ENCODE measurements around the gene ZNF784.

The ZNF784 gene

DNA sequence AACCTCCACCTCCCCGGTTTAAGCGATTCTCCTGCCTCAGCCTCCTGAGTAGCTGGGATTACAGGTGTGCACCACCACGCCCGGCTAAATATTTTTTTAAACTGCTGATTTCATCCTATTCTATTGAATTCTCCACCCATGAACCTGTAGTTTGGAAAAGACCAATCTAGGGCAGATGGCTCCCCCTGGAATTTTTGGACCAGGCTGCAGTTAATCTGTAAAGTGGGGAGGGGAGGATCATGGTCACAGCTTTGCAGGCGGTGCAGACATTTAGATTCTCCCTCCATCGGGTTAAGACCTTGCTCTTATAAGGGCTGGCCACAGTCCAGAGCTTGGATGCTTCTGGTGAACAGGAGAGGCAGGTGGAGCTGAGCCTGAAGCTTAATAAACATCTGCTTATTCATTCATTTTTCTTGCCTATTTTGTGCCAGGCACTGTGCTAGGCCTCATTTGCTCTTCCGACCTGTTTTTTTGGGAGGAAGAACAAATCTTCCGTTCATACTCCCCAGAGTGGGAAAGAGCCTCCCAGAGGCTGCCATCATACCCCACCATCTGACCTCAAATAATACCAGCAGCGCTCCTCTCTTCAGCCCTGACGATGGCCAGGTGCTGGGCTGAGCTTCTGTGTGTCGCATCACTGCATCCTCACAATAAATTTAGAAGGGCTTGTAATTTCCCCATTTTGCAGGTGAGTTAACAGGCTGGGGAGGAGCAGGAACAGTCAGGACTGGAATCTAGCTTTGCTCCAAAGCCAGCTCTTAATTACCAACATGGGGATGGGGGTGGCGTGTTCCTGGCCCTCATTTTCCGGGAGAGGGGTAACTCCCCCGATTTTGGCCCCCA lies 22.7 kb upstream of the ZNF784 start (continued):
- no peak for TF ChIP-seq ZNF157 (tag by site-specific recombination; IDR thresholded peaks at IDR 0.05)
- TF ChIP-seq ZNF292 (tag by site-specific recombination; IDR thresholded peaks at IDR 0.05; ENCODE audit: borderline replicate concordance, low read depth) = no peak
- TF ChIP-seq ZNF654 (tag by site-specific recombination; IDR thresholded peaks at IDR 0.05; ENCODE audit: low read depth) = no peak
- no peak for TF ChIP-seq ZNF529 (tag by site-specific recombination; IDR thresholded peaks at IDR 0.05; ENCODE audit: insufficient replicate concordance)
- TF ChIP-seq ZNF600 (tag by site-specific recombination; IDR thresholded peaks at IDR 0.05) = no peak
- no peak for TF ChIP-seq IKZF3 (tag by site-specific recombination; IDR thresholded peaks at IDR 0.05)
- no peak for TF ChIP-seq ZNF223 (tag by site-specific recombination; IDR thresholded peaks at IDR 0.05)
- TF ChIP-seq TRIM28 (IDR thresholded peaks at IDR 0.05; ENCODE audit: borderline replicate concordance, low read length) = no peak
- TF ChIP-seq, protein P1, sequence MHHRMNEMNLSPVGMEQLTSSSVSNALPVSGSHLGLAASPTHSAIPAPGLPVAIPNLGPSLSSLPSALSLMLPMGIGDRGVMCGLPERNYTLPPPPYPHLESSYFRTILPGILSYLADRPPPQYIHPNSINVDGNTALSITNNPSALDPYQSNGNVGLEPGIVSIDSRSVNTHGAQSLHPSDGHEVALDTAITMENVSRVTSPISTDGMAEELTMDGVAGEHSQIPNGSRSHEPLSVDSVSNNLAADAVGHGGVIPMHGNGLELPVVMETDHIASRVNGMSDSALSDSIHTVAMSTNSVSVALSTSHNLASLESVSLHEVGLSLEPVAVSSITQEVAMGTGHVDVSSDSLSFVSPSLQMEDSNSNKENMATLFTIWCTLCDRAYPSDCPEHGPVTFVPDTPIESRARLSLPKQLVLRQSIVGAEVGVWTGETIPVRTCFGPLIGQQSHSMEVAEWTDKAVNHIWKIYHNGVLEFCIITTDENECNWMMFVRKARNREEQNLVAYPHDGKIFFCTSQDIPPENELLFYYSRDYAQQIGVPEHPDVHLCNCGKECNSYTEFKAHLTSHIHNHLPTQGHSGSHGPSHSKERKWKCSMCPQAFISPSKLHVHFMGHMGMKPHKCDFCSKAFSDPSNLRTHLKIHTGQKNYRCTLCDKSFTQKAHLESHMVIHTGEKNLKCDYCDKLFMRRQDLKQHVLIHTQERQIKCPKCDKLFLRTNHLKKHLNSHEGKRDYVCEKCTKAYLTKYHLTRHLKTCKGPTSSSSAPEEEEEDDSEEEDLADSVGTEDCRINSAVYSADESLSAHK (tag by site-specific recombination; IDR thresholded peaks at IDR 0.05) = no peak
- TF ChIP-seq ZNF394 (tag by site-specific recombination; IDR thresholded peaks at IDR 0.05; ENCODE audit: borderline replicate concordance) = no peak
- TF ChIP-seq ZNF580 (tag by site-specific recombination; IDR thresholded peaks at IDR 0.05) = no peak
- no peak for TF ChIP-seq ZNF777 (tag by site-specific recombination; IDR thresholded peaks at IDR 0.05; ENCODE audit: borderline replicate concordance)

DNA sequence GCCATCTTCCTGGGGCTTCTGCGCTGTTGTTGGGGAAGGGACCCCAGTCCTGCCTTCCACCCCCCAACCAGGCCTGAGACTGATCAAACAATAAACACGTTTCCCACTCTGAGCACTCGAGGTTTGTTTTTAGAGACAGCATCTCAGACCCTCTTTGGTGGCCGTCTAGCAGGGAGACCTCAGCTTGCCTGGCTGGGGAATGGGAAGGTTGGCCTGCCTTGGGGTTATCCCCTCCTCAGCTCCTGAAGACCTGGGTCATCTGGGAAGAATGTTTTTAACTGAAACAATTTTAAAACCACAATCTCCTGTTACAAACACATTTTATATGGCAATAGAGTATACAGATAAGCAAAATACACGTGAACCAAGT lies 21.1 kb upstream of the ZNF784 start:
- TF ChIP-seq ZNF830 (tag by site-specific recombination; IDR thresholded peaks at IDR 0.05; ENCODE audit: low read depth) = no peak
- no peak overlapping the region for H3K27ac ChIP-seq (ENCODE audit: extremely low read depth, low read depth, low read length)
- ChIA-PET POLR2A (interaction anchor here (0.9 to 3.3 kb wide), 5 partner anchors 9 to 47 kb away, joined by 3 to 16 read pairs (median 5); partner anchors contain the start of genes FIZ1 and U2AF2), CTCF (interaction anchor here (0.6 to 3.0 kb wide), 7 partner anchors 8 to 842 kb away, joined by 3 to 37 read pairs (median 3); no protein-coding TSS in a partner anchor)
- H3K36me3 ChIP-seq (ENCODE audit: control insufficient read depth in 2 of 2, insufficient read depth in 1 of 2, low read length in 2 of 2) = peaks cover 12 to 28% of the 10 kb centered on the region in 2 experiments; a peak in 2 of 3 replicates
- H3K9me3 ChIP-seq (ENCODE audit: control insufficient read depth, insufficient read depth, low read depth, low read length) = no peaks in the 10 kb centered on the region
- H3K4me3 ChIP-seq (ENCODE audit: low read depth, low read length) = no peak overlapping the region
- peaks cover 22% of the 10 kb centered on the region for H3K4me1 ChIP-seq (ENCODE audit: control insufficient read depth, insufficient read depth, low read length)

DNA sequence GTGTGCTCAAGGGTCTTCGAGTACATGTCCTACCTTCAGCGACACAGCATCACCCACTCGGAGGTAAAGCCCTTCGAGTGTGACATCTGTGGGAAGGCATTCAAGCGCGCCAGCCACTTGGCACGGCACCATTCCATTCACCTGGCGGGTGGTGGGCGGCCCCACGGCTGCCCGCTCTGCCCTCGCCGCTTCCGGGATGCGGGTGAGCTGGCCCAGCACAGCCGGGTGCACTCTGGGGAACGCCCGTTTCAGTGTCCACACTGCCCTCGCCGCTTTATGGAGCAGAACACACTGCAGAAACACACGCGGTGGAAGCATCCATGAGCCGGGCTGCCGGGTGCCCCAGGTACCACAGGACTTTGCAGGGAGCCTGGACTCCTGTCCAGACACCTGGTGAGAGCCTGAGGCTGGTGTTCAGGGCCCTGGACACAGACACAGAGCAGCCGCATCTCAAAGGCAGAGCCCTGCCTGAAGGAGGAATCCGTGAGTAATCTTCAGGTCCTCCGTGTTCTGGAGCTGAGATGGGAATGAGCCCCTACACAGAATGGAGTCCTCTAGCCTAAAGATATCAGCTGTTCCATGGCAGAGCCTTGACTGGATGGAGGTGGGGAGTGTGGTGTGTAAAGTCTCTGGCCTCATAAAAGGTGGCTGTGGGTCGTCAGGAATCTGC lies 20.6 kb upstream of the ZNF784 start:
- ChIA-PET CTCF (interaction anchor here (0.6 to 3.0 kb wide), 8 partner anchors 8 to 842 kb away, joined by 3 to 37 read pairs (median 3); no protein-coding TSS in a partner anchor), POLR2A (interaction anchor here (0.9 to 3.3 kb wide), 4 partner anchors 8 to 29 kb away, joined by 4 to 16 read pairs (median 4); partner anchors contain the start of gene U2AF2)
- Histone ChIP-seq H3K27ac (ENCODE audit: extremely low read depth, low read depth, low read length) (peak overlapping the region; percentile 83; the same call in 1 of the 2 replicates), H3K9me3 (ENCODE audit: control insufficient read depth, insufficient read depth, low read depth, low read length) (no peaks in the 10 kb centered on the region), H3K36me3 (ENCODE audit: control insufficient read depth in 2 of 2, insufficient read depth in 1 of 2, low read length in 2 of 2) (peaks cover 12 to 23% of the 10 kb centered on the region in 2 experiments; a peak in 2 of 3 replicates), H3K4me1 (ENCODE audit: control insufficient read depth, insufficient read depth, low read length) (peaks cover 26% of the 10 kb centered on the region), H3K4me3 (ENCODE audit: low read depth, low read length) (peak overlapping the region; percentile 61)
- TF ChIP-seq, protein P2, sequence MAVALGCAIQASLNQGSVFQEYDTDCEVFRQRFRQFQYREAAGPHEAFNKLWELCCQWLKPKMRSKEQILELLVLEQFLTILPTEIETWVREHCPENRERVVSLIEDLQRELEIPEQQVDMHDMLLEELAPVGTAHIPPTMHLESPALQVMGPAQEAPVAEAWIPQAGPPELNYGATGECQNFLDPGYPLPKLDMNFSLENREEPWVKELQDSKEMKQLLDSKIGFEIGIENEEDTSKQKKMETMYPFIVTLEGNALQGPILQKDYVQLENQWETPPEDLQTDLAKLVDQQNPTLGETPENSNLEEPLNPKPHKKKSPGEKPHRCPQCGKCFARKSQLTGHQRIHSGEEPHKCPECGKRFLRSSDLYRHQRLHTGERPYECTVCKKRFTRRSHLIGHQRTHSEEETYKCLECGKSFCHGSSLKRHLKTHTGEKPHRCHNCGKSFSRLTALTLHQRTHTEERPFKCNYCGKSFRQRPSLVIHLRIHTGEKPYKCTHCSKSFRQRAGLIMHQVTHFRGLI (tag by site-specific recombination; IDR thresholded peaks at IDR 0.05) = no peak
- 0 out of 2 replicates have a peak, but pooled peaks have one; percentile 70 for TF ChIP-seq HOXC10 (CRISPR knock-in tag; IDR thresholded peaks at IDR 0.05)
- peak; percentile 66; the same call in 1 of the 2 replicates for TF ChIP-seq ZNF600 (tag by site-specific recombination; IDR thresholded peaks at IDR 0.05)
- TF ChIP-seq ZNF335 (tag by site-specific recombination; conservative IDR thresholded peaks at IDR 0.05) = no peak
- TF ChIP-seq HIC1 (tag by site-specific recombination; IDR thresholded peaks at IDR 0.05) = 0 out of 2 replicates have a peak, but pooled peaks have one; percentile 29
